Lung (tissue), 12 donors: Measurements from ENCODE around the gene C1QTNF6. TPM values are rescaled to one million over a fixed set of nuclear protein-coding genes. Genes with fewer than 3 reads are reported as not detected.
A peak's percentile ranks its signal among the peaks of the same experiment; 100 is the strongest.

ENCODE experiments used
- ATAC-seq: fragments of 200-7000 bp; cut with Tn5 transposase; one replicate; pipeline ENCODE4 v1.9.1; 2020; ENCODE audit warnings: moderate number of reproducible peaks; ENCODE audit not compliant: insufficient read depth, low FRiP score
- DNase-seq, 3 donors: peaks; one replicate each; pipeline ENCODE4 v3.0.0-alpha.2; 2013 to 2017
- H3K27ac ChIP-seq, 2 donors: one replicate each; pipeline ENCODE4 v1.5.1; 2013; ENCODE audit warnings: mild to moderate bottlenecking in 2 of 2, moderate library complexity in 2 of 2, control low read depth in 1 of 2, inconsistent platforms in 1 of 2, low read depth in 1 of 2, low read length in 1 of 2
- H3K27me3 ChIP-seq, 3 donors: one replicate each; pipeline ENCODE4 v1.5.1; 2013; ENCODE audit warnings: low read length in 2 of 3; ENCODE audit not compliant: control insufficient read depth in 3 of 3, insufficient read depth in 3 of 3
- H3K36me3 ChIP-seq, 4 donors: one replicate each; pipeline ENCODE4 v1.5.1; 2013; ENCODE audit warnings: low read length in 4 of 4, mild to moderate bottlenecking in 1 of 4, moderate library complexity in 1 of 4; ENCODE audit not compliant: control insufficient read depth in 4 of 4, insufficient read depth in 4 of 4
- H3K4me1 ChIP-seq, 5 donors: one replicate each; pipeline ENCODE4 v1.5.1; 2013; ENCODE audit warnings: low read length in 5 of 5, mild to moderate bottlenecking in 2 of 5, moderate library complexity in 1 of 5; ENCODE audit not compliant: control insufficient read depth in 5 of 5, insufficient read depth in 5 of 5
- H3K4me3 ChIP-seq: one replicate; pipeline ENCODE4 v1.5.1; 2013; ENCODE audit warnings: mild to moderate bottlenecking, control low read depth, moderate library complexity
- H3K9ac ChIP-seq, 2 donors: one replicate each; pipeline ENCODE4 v1.5.1; 2013; ENCODE audit warnings: low read length in 2 of 2, control low read depth in 1 of 2; ENCODE audit not compliant: insufficient read depth in 1 of 2
- H3K9me3 ChIP-seq, 4 donors: one replicate each; pipeline ENCODE4 v1.5.1; 2013; ENCODE audit warnings: low read length in 3 of 4, mild to moderate bottlenecking in 1 of 4, moderate library complexity in 1 of 4; ENCODE audit not compliant: control insufficient read depth in 4 of 4, insufficient read depth in 3 of 4
- CTCF ChIP-seq: IDR thresholded peaks from 2 replicates; pipeline ENCODE4 v1.5.1; 2012; ENCODE audit warnings: mild to moderate bottlenecking; ENCODE audit errors: control extremely low read depth, extremely low read depth
- WGBS, 2 donors: extraction: QIAGEN DNeasy Blood & Tissue Kit; methylation state at CpG; one replicate each; pipeline ENCODE4 v1.1.7; 2013; 5-methylcytosine and 5-hydroxymethylcytosine counted together
- polyA plus RNA-seq, 2 donors: library from polyadenylated mRNA; stranded (reverse); fragments of 200-250 nt; gene quantifications; one replicate each; pipeline ENCODE4 v1.2.1, GENCODE V29; 2013
- total RNA-seq, 2 donors: library from RNA; depleted of rRNA in 1 of 2; stranded (reverse); fragments of >200 nt in 1 of 2; gene quantifications; one replicate each; pipeline ENCODE4 v1.2.1, GENCODE V29; 2014 to 2021
- donor health status: control.
- donor health status: control.
- donor health status: Bipolar disorder and iron deficiency.
- donor health status: healthy.
- donor health status: DM: yes; HTN: yes; CAD: no.

The C1QTNF6 gene
- total and polyA plus RNA-seq, 4 donors: 3.8 to 14.0 (median 4.3) TPM

GRCh38 chr22:37181681-37182080 lies 6.4 kb downstream of the C1QTNF6 start:
- WGBS, 2 donors: 68 to 90% methylated on average over 4 of the region's 4 CpGs
- no peak for ATAC-seq

GRCh38 chr22:37180531-37181231 lies 7.4 kb downstream of the C1QTNF6 start:
- no peak for ATAC-seq
- Histone ChIP-seq H3K9me3 (no peaks in the 10 kb centered on the region), H3K36me3 (peaks cover 0 to 1% (median 0%) of the 10 kb centered on the region in 4 donors), H3K27me3 (no peaks in the 10 kb centered on the region), H3K4me3 (no peak overlapping the region), H3K9ac (no peak overlapping the region), H3K4me1 (peaks cover 0 to 41% (median 19%) of the 10 kb centered on the region in 5 donors), H3K27ac (peak overlapping the region in 1 of 2 donors; percentile 73)
- no peak for DNase-seq
- TF ChIP-seq CTCF: no peak
- 84 to 92% methylated on average over 13 to 15 of the region's 15 CpGs for WGBS, 2 donors

More at GRCh38 chr22:37181681-37182080, 6.4 kb downstream of the C1QTNF6 start:
- no peak overlapping the region for H3K27ac ChIP-seq
- H3K4me3 ChIP-seq: no peak overlapping the region
- DNase-seq: no peak
- peaks cover 0 to 1% (median 0%) of the 10 kb centered on the region in 4 donors for H3K36me3 ChIP-seq
- no peaks in the 10 kb centered on the region for H3K27me3 ChIP-seq
- H3K9me3 ChIP-seq: no peaks in the 10 kb centered on the region
- TF ChIP-seq CTCF: no peak
- H3K9ac ChIP-seq: no peak overlapping the region
- H3K4me1 ChIP-seq: peaks cover under 1 to 33% (median 11%) of the 10 kb centered on the region in 5 donors

GRCh38 chr22:37179622-37180420 lies 8.2 kb downstream of the C1QTNF6 start:
- ATAC-seq (no peak), DNase-seq (no peak)
- Histone ChIP-seq H3K9me3 (no peaks in the 10 kb centered on the region), H3K4me1 (peaks cover 0 to 42% (median 19%) of the 10 kb centered on the region in 5 donors), H3K27ac (peak overlapping the region in 1 of 2 donors; percentile 73), H3K4me3 (no peak overlapping the region), H3K9ac (no peak overlapping the region), H3K27me3 (no peaks in the 10 kb centered on the region), H3K36me3 (no peaks in the 10 kb centered on the region)
- WGBS, 2 donors: 75 to 86% methylated on average over 31 of the region's 31 CpGs
- no peak for TF ChIP-seq CTCF
